Measurements from ENCODE around the gene CFAP97D2. TPM values are rescaled to one million over a fixed set of nuclear protein-coding genes. Genes with fewer than 3 reads are reported as not detected.
"Not testable (repeated sequence)": the region's sequence is repeated elsewhere in the genome, so short reads cannot be mapped to it uniquely, and the experiment has no call there.

The CFAP97D2 gene
- polyA plus RNA-seq, 1 donor from 2014 or later, result not detected

DNA sequence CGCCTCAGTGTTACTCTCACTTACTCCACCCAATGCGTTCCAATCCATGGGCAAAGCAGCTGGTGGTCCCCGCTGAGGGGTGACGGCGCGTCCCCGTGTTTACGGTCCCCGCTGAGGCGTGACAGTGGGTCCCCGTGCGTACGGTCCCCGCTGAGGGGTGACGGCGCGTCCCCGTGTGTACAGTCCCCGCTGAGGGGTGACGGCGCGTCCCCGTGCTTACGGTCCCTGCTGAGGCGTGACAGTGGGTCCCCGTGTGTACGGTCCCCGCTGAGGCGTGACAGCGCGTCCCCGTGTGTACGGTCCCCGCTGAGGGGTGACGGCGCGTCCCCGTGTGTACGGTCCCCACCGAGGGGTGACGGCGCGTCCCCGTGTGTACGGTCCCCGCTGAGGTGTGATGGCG, 19.5 kb downstream of the CFAP97D2 start:
- Histone ChIP-seq H3K9me2 (ENCODE audit: insufficient read depth, low read length) (no peaks in the 10 kb centered on the region), H3K27ac (ENCODE audit: low read length) (no peak overlapping the region), H3F3A (ENCODE audit: insufficient read depth, low read length, poor library complexity, severe bottlenecking) (no peaks in the 10 kb centered on the region), H2AFZ (ENCODE audit: low read depth, low read length) (no peak overlapping the region), H3K9ac (ENCODE audit: low read length) (no peak overlapping the region), H3K9me3 (ENCODE audit: low read length) (no peaks in the 10 kb centered on the region), H3K4me3 (ENCODE audit: low read length) (no peak overlapping the region), H3K79me2 (replicated peaks; ENCODE audit: insufficient read depth, low read length) (no peaks in the 10 kb centered on the region), H4K20me1 (ENCODE audit: insufficient read depth) (no peaks in the 10 kb centered on the region), H3K27me3 (ENCODE audit: insufficient read depth, low read depth, low read length) (no peaks in the 10 kb centered on the region), H3K36me3 (ENCODE audit: insufficient read depth, low read length) (no peaks in the 10 kb centered on the region), H3K4me2 (ENCODE audit: low read length) (no peak overlapping the region)
- TF ChIP-seq SMC3 (conservative IDR thresholded peaks at IDR 0.05; ENCODE audit: poor library complexity) (no peak), RAD21 (conservative IDR thresholded peaks at IDR 0.05) (no peak)

DNA sequence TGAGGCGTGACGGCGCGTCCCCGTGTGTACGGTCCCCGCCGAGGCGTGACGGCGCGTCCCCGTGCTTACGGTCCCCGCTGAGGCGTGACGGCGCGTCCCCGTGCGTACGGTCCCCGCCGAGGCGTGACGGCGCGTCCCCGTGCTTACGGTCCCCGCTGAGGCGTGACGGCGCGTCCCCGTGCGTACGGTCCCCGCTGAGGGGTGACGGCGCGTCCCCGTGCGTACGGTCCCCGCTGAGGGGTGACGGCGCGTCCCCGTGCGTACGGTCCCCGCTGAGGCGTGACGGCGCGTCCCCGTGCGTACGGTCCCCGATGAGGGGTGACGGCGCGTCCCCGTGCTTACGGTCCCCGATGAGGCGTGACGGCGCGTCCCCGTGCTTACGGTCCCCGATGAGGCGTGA, 20.5 kb downstream of the CFAP97D2 start:
- H4K20me1 ChIP-seq (ENCODE audit: insufficient read depth); H3K9me2 ChIP-seq (ENCODE audit: insufficient read depth, low read length); H3K27ac ChIP-seq (ENCODE audit: low read length); H3F3A ChIP-seq (ENCODE audit: insufficient read depth, low read length, poor library complexity, severe bottlenecking); H3K4me3 ChIP-seq (ENCODE audit: low read length); H3K27me3 ChIP-seq (ENCODE audit: insufficient read depth, low read depth, low read length); H3K9ac ChIP-seq (ENCODE audit: low read length); H3K36me3 ChIP-seq (ENCODE audit: insufficient read depth, low read length); H3K79me2 ChIP-seq (replicated peaks; ENCODE audit: insufficient read depth, low read length); H2AFZ ChIP-seq (ENCODE audit: low read depth, low read length); H3K4me2 ChIP-seq (ENCODE audit: low read length); H3K9me3 ChIP-seq (ENCODE audit: low read length): not testable (repeated sequence)

DNA sequence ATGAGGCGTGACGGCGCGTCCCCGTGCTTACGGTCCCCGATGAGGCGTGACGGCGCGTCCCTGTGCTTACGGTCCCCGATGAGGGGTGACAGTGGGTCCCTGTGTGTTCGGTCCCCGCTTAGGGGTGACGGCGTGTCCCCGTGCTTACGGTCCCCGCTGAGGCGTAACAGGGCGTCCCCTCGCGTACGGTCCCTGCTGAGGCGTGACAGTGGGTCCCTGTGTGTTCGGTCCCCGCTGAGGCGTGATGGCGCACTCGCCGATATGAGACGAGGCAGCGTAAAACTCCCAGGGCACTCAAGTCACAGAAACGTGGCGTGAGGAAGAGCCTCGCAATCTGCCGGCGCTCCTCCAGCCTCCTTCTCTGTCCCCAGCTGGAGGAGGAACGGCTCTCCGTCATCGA, 20.9 kb downstream of the CFAP97D2 start:
- no peaks in the 10 kb centered on the region for H3K9me3 ChIP-seq (ENCODE audit: low read length)
- H4K20me1 ChIP-seq (ENCODE audit: insufficient read depth), result no peaks in the 10 kb centered on the region
- H3K4me3 ChIP-seq (ENCODE audit: low read length), result no peak overlapping the region
- H3K27ac ChIP-seq (ENCODE audit: low read length), result no peak overlapping the region
- no peaks in the 10 kb centered on the region for H3K27me3 ChIP-seq (ENCODE audit: insufficient read depth, low read depth, low read length)
- TF ChIP-seq MXI1 (conservative IDR thresholded peaks at IDR 0.05; ENCODE audit: poor library complexity, severe bottlenecking) (no peak), EP300 (conservative IDR thresholded peaks at IDR 0.05; ENCODE audit: poor library complexity, severe bottlenecking) (no peak)
- TF ChIP-seq, protein P1, sequence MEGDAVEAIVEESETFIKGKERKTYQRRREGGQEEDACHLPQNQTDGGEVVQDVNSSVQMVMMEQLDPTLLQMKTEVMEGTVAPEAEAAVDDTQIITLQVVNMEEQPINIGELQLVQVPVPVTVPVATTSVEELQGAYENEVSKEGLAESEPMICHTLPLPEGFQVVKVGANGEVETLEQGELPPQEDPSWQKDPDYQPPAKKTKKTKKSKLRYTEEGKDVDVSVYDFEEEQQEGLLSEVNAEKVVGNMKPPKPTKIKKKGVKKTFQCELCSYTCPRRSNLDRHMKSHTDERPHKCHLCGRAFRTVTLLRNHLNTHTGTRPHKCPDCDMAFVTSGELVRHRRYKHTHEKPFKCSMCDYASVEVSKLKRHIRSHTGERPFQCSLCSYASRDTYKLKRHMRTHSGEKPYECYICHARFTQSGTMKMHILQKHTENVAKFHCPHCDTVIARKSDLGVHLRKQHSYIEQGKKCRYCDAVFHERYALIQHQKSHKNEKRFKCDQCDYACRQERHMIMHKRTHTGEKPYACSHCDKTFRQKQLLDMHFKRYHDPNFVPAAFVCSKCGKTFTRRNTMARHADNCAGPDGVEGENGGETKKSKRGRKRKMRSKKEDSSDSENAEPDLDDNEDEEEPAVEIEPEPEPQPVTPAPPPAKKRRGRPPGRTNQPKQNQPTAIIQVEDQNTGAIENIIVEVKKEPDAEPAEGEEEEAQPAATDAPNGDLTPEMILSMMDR (IDR thresholded peaks at IDR 0.05; ENCODE audit: poor library complexity, severe bottlenecking), result no peak
- TF ChIP-seq, protein P2, sequence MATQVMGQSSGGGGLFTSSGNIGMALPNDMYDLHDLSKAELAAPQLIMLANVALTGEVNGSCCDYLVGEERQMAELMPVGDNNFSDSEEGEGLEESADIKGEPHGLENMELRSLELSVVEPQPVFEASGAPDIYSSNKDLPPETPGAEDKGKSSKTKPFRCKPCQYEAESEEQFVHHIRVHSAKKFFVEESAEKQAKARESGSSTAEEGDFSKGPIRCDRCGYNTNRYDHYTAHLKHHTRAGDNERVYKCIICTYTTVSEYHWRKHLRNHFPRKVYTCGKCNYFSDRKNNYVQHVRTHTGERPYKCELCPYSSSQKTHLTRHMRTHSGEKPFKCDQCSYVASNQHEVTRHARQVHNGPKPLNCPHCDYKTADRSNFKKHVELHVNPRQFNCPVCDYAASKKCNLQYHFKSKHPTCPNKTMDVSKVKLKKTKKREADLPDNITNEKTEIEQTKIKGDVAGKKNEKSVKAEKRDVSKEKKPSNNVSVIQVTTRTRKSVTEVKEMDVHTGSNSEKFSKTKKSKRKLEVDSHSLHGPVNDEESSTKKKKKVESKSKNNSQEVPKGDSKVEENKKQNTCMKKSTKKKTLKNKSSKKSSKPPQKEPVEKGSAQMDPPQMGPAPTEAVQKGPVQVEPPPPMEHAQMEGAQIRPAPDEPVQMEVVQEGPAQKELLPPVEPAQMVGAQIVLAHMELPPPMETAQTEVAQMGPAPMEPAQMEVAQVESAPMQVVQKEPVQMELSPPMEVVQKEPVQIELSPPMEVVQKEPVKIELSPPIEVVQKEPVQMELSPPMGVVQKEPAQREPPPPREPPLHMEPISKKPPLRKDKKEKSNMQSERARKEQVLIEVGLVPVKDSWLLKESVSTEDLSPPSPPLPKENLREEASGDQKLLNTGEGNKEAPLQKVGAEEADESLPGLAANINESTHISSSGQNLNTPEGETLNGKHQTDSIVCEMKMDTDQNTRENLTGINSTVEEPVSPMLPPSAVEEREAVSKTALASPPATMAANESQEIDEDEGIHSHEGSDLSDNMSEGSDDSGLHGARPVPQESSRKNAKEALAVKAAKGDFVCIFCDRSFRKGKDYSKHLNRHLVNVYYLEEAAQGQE (IDR thresholded peaks at IDR 0.05; ENCODE audit: borderline replicate concordance), result no peak
- H3K4me2 ChIP-seq (ENCODE audit: low read length), result no peak overlapping the region
- no peak overlapping the region for H2AFZ ChIP-seq (ENCODE audit: low read depth, low read length)
- no peaks in the 10 kb centered on the region for H3F3A ChIP-seq (ENCODE audit: insufficient read depth, low read length, poor library complexity, severe bottlenecking)
- no peak overlapping the region for H3K9ac ChIP-seq (ENCODE audit: low read length)
- H3K79me2 ChIP-seq (replicated peaks; ENCODE audit: insufficient read depth, low read length), result no peaks in the 10 kb centered on the region
- no peaks in the 10 kb centered on the region for H3K9me2 ChIP-seq (ENCODE audit: insufficient read depth, low read length)
- no peaks in the 10 kb centered on the region for H3K36me3 ChIP-seq (ENCODE audit: insufficient read depth, low read length)

Data from neural cell (in vitro differentiated cells).